BE2C (cell line): ENCODE results near the gene TESMIN.

ENCODE experiments used
- DNase-seq: peaks from one replicate; pipeline ENCODE4 v3.0.0-alpha.2; 2020
- H3K27me3 ChIP-seq: fragments of 250-450 bp; sonication (Bioruptor Pico); 2 replicates; pipeline ENCODE4 v1.5.1; 2020; ENCODE audit warnings: mild to moderate bottlenecking
- H3K36me3 ChIP-seq: fragments of 250-450 bp; sonication (Bioruptor Pico); 2 replicates; pipeline ENCODE4 v1.5.1; 2020; ENCODE audit warnings: mild to moderate bottlenecking
- H3K4me1 ChIP-seq: fragments of 250-450 bp; sonication (Bioruptor Pico); 2 replicates; pipeline ENCODE4 v1.5.1; 2020
- H3K4me3 ChIP-seq: 2 replicates; pipeline ENCODE4 v1.5.1; 2011; ENCODE audit warnings: low read depth, low read length
- H3K9me3 ChIP-seq: fragments of 250-450 bp; sonication (Bioruptor Pico); 2 replicates; pipeline ENCODE4 v1.5.1; 2020
- CTCF ChIP-seq: IDR thresholded peaks from 2 replicates; pipeline ENCODE4 v1.5.1; 2012; ENCODE audit warnings: mild to moderate bottlenecking, low read depth, low read length

The TESMIN gene

GRCh38 chr11:68714060-68714856, 37.1 kb downstream of the TESMIN start:
- peaks cover 8% of the 10 kb centered on the region for H3K4me1 ChIP-seq
- no peak for TF ChIP-seq CTCF
- H3K27me3 ChIP-seq, result no peaks in the 10 kb centered on the region
- no peaks in the 10 kb centered on the region for H3K36me3 ChIP-seq
- DNase-seq, result no peak
- peaks cover 3% of the 10 kb centered on the region for H3K9me3 ChIP-seq
- no peak overlapping the region for H3K4me3 ChIP-seq

- peaks cover 8% of the 10 kb centered on the region for H3K4me1 ChIP-seq
- H3K9me3 ChIP-seq, result no peaks in the 10 kb centered on the region; the same call in 1 of the 2 replicates
- H3K4me3 ChIP-seq, result no peak overlapping the region
- H3K36me3 ChIP-seq, result no peaks in the 10 kb centered on the region
- TF ChIP-seq CTCF, result no peak
- no peaks in the 10 kb centered on the region for H3K27me3 ChIP-seq
- no peak for DNase-seq
Observed at GRCh38 chr11:68711114-68711513, 40.2 kb downstream of the TESMIN start.

- H3K9me3 ChIP-seq, result no peaks in the 10 kb centered on the region
- peaks cover 8% of the 10 kb centered on the region for H3K4me1 ChIP-seq
- TF ChIP-seq CTCF, result no peak
- H3K27me3 ChIP-seq, result no peaks in the 10 kb centered on the region
- no peak overlapping the region for H3K4me3 ChIP-seq
- H3K36me3 ChIP-seq, result no peaks in the 10 kb centered on the region
- DNase-seq, result no peak
Observed at GRCh38 chr11:68710409-68710808, 40.9 kb downstream of the TESMIN start.

- no peaks in the 10 kb centered on the region for H3K36me3 ChIP-seq
- no peak for DNase-seq
- no peaks in the 10 kb centered on the region for H3K27me3 ChIP-seq
- H3K9me3 ChIP-seq, result no peaks in the 10 kb centered on the region
- H3K4me1 ChIP-seq, result peaks cover 8% of the 10 kb centered on the region
- no peak for TF ChIP-seq CTCF
- no peak overlapping the region for H3K4me3 ChIP-seq
Observed at GRCh38 chr11:68709062-68709461, 42.3 kb downstream of the TESMIN start.

- H3K36me3 ChIP-seq, result no peaks in the 10 kb centered on the region
- no peaks in the 10 kb centered on the region for H3K9me3 ChIP-seq
- no peak for TF ChIP-seq CTCF
- no peak for DNase-seq
- no peaks in the 10 kb centered on the region for H3K27me3 ChIP-seq
- H3K4me1 ChIP-seq, result peaks cover 8% of the 10 kb centered on the region
- no peak overlapping the region for H3K4me3 ChIP-seq
Observed at GRCh38 chr11:68707527-68707926, 43.8 kb downstream of the TESMIN start.

- Histone ChIP-seq H3K9me3 (no peaks in the 10 kb centered on the region), H3K4me1 (peaks cover 4% of the 10 kb centered on the region), H3K36me3 (no peaks in the 10 kb centered on the region), H3K27me3 (no peaks in the 10 kb centered on the region), H3K4me3 (no peak overlapping the region)
- no peak for DNase-seq
- no peak for TF ChIP-seq CTCF
Observed at GRCh38 chr11:68704887-68705286, 46.4 kb downstream of the TESMIN start.
